ENCODE measurements around the gene TBL1X. TPM values are rescaled to one million over a fixed set of nuclear protein-coding genes. Genes with fewer than 3 reads are reported as not detected.

Gene TBL1X
- total and polyA plus RNA-seq, 10 of the 15 experiments (the other 5 are each of a cell fraction or from before 2014, with no cell fraction given) = 4.4 to 26.3 (median 10.6) TPM

DNA sequence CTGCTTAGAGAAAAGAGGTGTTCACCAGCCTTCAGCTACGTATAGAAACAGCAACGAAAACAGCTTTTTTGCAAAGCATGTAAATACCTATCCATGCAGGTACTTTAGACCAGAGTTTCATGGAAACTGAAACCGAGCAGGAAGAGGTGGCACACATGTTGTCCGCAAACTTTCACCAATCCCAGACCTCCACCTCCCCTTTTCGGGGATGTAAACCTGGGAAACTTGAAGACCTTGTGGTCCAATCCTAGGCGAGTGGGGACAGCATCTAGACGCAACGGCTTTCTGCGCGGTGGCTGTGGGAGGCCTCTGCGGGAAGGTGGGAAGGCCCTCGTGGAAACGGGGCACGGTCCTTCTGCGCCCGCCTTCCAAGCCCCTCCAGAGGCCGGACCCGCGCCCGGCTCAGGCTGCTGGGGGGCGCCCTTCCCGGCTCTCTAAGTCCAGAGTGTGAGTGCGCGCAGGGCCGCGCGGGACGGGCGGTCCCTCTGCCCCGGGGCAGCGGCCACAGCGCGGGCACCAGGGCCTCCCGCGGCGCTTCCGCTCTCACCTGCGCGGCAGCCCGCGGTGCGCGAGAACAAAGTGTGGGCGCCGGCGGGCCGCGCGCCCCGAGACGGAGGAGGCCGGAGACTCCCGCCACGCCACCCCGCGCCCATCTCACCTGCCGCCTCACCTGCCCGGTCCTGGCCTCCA, 320.5 kb downstream of the TBL1X start:
- POLR2A ChIA-PET = no interaction called here
- Histone ChIP-seq H3K79me2 (ENCODE audit: control insufficient read depth, insufficient read depth, low read length) (no peaks in the 10 kb centered on the region), H3K9me3 (replicated peaks; ENCODE audit: control insufficient read depth, insufficient read depth, low read length) (no peaks in the 10 kb centered on the region), H3K4me2 (ENCODE audit: control insufficient read depth, insufficient read depth) (no peak overlapping the region), H3K27ac (ENCODE audit: control insufficient read depth, insufficient read depth) (no peak overlapping the region), H3K4me3 (no peak overlapping the region), H3K36me3 (ENCODE audit: control insufficient read depth in 2 of 2, insufficient read depth in 2 of 2, low read length in 1 of 2) (no peaks in the 10 kb centered on the region), H4K20me1 (ENCODE audit: control insufficient read depth, insufficient read depth) (no peaks in the 10 kb centered on the region), H2AFZ (ENCODE audit: control insufficient read depth, low read depth, low read length) (no peak overlapping the region), H3K4me1 (ENCODE audit: control insufficient read depth, insufficient read depth, low read length) (no peaks in the 10 kb centered on the region), H3K27me3 (replicated peaks in 1 of 2; ENCODE audit: control insufficient read depth in 2 of 2, insufficient read depth in 2 of 2, low read length in 1 of 2) (peaks cover 0 to 2% of the 10 kb centered on the region in 2 experiments; a peak in 2 of 4 replicates), H3K9ac (ENCODE audit: control insufficient read depth, insufficient read depth, low read length) (no peak overlapping the region)
- CTCF ChIA-PET = no interaction called here
- no peak for DNase-seq (ENCODE audit: low read depth, low spot score)
- SMC1A ChIA-PET (ENCODE audit: uncharacterized antibody, unreplicated experiment) = no interaction called here
- no peak for FAIRE-seq
- WGBS (ENCODE audit: insufficient coverage, insufficient replicate concordance, low lambda C conversion rate, missing lambda C conversion rate) = 41% methylated on average over 38 of the region's 58 CpGs
- TF ChIP-seq TBL1XR1 (IDR thresholded peaks at IDR 0.05; ENCODE audit: low read depth, low read length) = no peak
- TF ChIP-seq BCL11A (IDR thresholded peaks at IDR 0.05; ENCODE audit: low read depth, low read length) = no peak
- no peak for TF ChIP-seq CUX1 (IDR thresholded peaks at IDR 0.05; ENCODE audit: insufficient replicate concordance, low read depth, low read length)
- TF ChIP-seq JUND (IDR thresholded peaks at IDR 0.05; ENCODE audit: low read depth, low read length) = no peak
- TF ChIP-seq PKNOX1 (IDR thresholded peaks at IDR 0.05) = no peak
- TF ChIP-seq STAT1 (conservative IDR thresholded peaks at IDR 0.05) = no peak
- no peak for TF ChIP-seq RUNX3 (IDR thresholded peaks at IDR 0.05; ENCODE audit: low read length)
- TF ChIP-seq SIX5 (IDR thresholded peaks at IDR 0.05; ENCODE audit: low read depth, low read length, severe bottlenecking) = no peak
- no peak for TF ChIP-seq SP1 (IDR thresholded peaks at IDR 0.05; ENCODE audit: low read depth, low read length)
- TF ChIP-seq SREBF2 (IDR thresholded peaks at IDR 0.05; ENCODE audit: low read length) = no peak
- TF ChIP-seq, protein P1, sequence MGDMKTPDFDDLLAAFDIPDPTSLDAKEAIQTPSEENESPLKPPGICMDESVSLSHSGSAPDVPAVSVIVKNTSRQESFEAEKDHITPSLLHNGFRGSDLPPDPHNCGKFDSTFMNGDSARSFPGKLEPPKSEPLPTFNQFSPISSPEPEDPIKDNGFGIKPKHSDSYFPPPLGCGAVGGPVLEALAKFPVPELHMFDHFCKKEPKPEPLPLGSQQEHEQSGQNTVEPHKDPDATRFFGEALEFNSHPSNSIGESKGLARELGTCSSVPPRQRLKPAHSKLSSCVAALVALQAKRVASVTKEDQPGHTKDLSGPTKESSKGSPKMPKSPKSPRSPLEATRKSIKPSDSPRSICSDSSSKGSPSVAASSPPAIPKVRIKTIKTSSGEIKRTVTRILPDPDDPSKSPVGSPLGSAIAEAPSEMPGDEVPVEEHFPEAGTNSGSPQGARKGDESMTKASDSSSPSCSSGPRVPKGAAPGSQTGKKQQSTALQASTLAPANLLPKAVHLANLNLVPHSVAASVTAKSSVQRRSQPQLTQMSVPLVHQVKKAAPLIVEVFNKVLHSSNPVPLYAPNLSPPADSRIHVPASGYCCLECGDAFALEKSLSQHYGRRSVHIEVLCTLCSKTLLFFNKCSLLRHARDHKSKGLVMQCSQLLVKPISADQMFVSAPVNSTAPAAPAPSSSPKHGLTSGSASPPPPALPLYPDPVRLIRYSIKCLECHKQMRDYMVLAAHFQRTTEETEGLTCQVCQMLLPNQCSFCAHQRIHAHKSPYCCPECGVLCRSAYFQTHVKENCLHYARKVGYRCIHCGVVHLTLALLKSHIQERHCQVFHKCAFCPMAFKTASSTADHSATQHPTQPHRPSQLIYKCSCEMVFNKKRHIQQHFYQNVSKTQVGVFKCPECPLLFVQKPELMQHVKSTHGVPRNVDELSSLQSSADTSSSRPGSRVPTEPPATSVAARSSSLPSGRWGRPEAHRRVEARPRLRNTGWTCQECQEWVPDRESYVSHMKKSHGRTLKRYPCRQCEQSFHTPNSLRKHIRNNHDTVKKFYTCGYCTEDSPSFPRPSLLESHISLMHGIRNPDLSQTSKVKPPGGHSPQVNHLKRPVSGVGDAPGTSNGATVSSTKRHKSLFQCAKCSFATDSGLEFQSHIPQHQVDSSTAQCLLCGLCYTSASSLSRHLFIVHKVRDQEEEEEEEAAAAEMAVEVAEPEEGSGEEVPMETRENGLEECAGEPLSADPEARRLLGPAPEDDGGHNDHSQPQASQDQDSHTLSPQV (IDR thresholded peaks at IDR 0.05) = no peak
- TF ChIP-seq ZNF622 (IDR thresholded peaks at IDR 0.05) = no peak
- RAD21 ChIA-PET (ENCODE audit: unreplicated experiment) = no interaction called here
- no TSS peak for BruUV-seq (replicated peaks)
- intact Hi-C loops (cut with micrococcal nuclease; ENCODE audit: unreplicated experiment) (no loop called here), in situ Hi-C loops (cut with MboI) (no loop called here)
- no peak for ATAC-seq

Measured in GM12878 (cell line).